Skeletal muscle cell (primary cell): ENCODE results near the gene MUC13.

Experiments
- DNase-seq: peaks from one replicate; pipeline ENCODE4 v3.0.0-alpha.2; 2010; ENCODE audit warnings: low read depth
- H3K4me3 ChIP-seq: 2 replicates; pipeline ENCODE4 v1.5.1; 2011; ENCODE audit warnings: low read depth, mild to moderate bottlenecking, control low read depth, low read length, moderate library complexity

The MUC13 gene

GRCh38 chr3:124951511-124952281, 17.1 kb upstream of the MUC13 start:
- no peak overlapping the region for H3K4me3 ChIP-seq
- peak; percentile 56 for DNase-seq

GRCh38 chr3:124950026-124950425, 15.5 kb upstream of the MUC13 start:
- H3K4me3 ChIP-seq: no peak overlapping the region
- DNase-seq: no peak

- no peak for DNase-seq
- no peak overlapping the region for H3K4me3 ChIP-seq
Observed at GRCh38 chr3:124942613-124943012, 8.1 kb upstream of the MUC13 start.

- H3K4me3 ChIP-seq: no peak overlapping the region
- DNase-seq: no peak
Observed at GRCh38 chr3:124941771-124942170, 7.2 kb upstream of the MUC13 start.

- H3K4me3 ChIP-seq: no peak overlapping the region
- no peak for DNase-seq
Observed at GRCh38 chr3:124939661-124940060, 5.1 kb upstream of the MUC13 start.

GRCh38 chr3:124938896-124939295, 4.3 kb upstream of the MUC13 start:
- DNase-seq: no peak
- no peak overlapping the region for H3K4me3 ChIP-seq

- no peak for DNase-seq
Observed at GRCh38 chr3:124937049-124937448, 2.5 kb upstream of the MUC13 start.

GRCh38 chr3:124935794-124936542, 1.4 kb upstream of the MUC13 start:
- no peak for DNase-seq

More at GRCh38 chr3:124937049-124937448, 2.5 kb upstream of the MUC13 start:
- H3K4me3 ChIP-seq: no peak overlapping the region

GRCh38 chr3:124935264-124935663, 713 bp upstream of the MUC13 start:
- no peak for DNase-seq
- H3K4me3 ChIP-seq: no peak overlapping the region

More at GRCh38 chr3:124935794-124936542, 1.4 kb upstream of the MUC13 start:
- H3K4me3 ChIP-seq: no peak overlapping the region

GRCh38 chr3:124928333-124929202, 6.0 kb downstream of the MUC13 start:
- H3K4me3 ChIP-seq: no peak overlapping the region
- DNase-seq: peak; percentile 24

GRCh38 chr3:124927574-124928045, 6.9 kb downstream of the MUC13 start:
- DNase-seq: no peak
- H3K4me3 ChIP-seq: no peak overlapping the region

GRCh38 chr3:124926426-124927101, 8.0 kb downstream of the MUC13 start:
- no peak for DNase-seq
- H3K4me3 ChIP-seq: no peak overlapping the region

GRCh38 chr3:124924741-124925140, 9.8 kb downstream of the MUC13 start:
- no peak for DNase-seq
- no peak overlapping the region for H3K4me3 ChIP-seq

GRCh38 chr3:124923833-124924232, 10.7 kb downstream of the MUC13 start:
- DNase-seq: no peak
- H3K4me3 ChIP-seq: no peak overlapping the region

GRCh38 chr3:124920718-124921117, 13.8 kb downstream of the MUC13 start:
- H3K4me3 ChIP-seq: no peak overlapping the region
- DNase-seq: no peak

GRCh38 chr3:124919756-124920155, 14.8 kb downstream of the MUC13 start:
- DNase-seq: no peak
- no peak overlapping the region for H3K4me3 ChIP-seq

- no peak overlapping the region for H3K4me3 ChIP-seq
- DNase-seq: no peak
Observed at GRCh38 chr3:124918524-124918923, 16.0 kb downstream of the MUC13 start.

GRCh38 chr3:124916837-124917409, 17.6 kb downstream of the MUC13 start:
- DNase-seq: no peak
- no peak overlapping the region for H3K4me3 ChIP-seq

GRCh38 chr3:124915254-124915653, 19.3 kb downstream of the MUC13 start:
- DNase-seq: no peak
- H3K4me3 ChIP-seq: no peak overlapping the region
